ENCODE data around the gene RAET1G. TPM values are rescaled to one million over a fixed set of nuclear protein-coding genes. Genes with fewer than 3 reads are reported as not detected.
"Not testable (repeated sequence)": the region's sequence is repeated elsewhere in the genome, so short reads cannot be mapped to it uniquely, and the experiment has no call there.

The RAET1G gene
- total and polyA plus RNA-seq, 2 of the 13 experiments (the other 11 are each of a cell fraction or from before 2014, with no cell fraction given) = not detected

- FAIRE-seq (no peak), DNase-seq (ENCODE audit: low spot score) (no peak), ATAC-seq (no peak)
- Histone ChIP-seq H4K20me1 (ENCODE audit: insufficient read depth, low read length) (no peaks in the 10 kb centered on the region), H3K27ac (ENCODE audit: extremely low read length, insufficient read depth, low read length) (no peak overlapping the region), H3K9ac (ENCODE audit: insufficient read depth, low read depth, low read length) (no peak overlapping the region), H3K36me3 (replicated peaks in 1 of 2; ENCODE audit: control insufficient read depth in 1 of 2, insufficient read depth in 2 of 2, low read length in 2 of 2) (no peaks in the 10 kb centered on the region), H2AFZ (ENCODE audit: low read length) (no peak overlapping the region), H3K4me3 (replicated peaks in 1 of 3; ENCODE audit: insufficient read depth in 1 of 3, low read depth in 2 of 3, low read length in 3 of 3) (no peak overlapping the region), H3K4me2 (ENCODE audit: low read depth, low read length) (no peak overlapping the region), H3K9me3 (ENCODE audit: low read length) (no peaks in the 10 kb centered on the region), H3K4me1 (ENCODE audit: insufficient read depth, low read length) (peaks cover 4% of the 10 kb centered on the region; the same call in 1 of the 2 replicates), H3K79me2 (ENCODE audit: insufficient read depth, low read length) (no peaks in the 10 kb centered on the region), H3K27me3 (ENCODE audit: control insufficient read depth in 1 of 2, insufficient read depth in 2 of 2, low read length in 2 of 2) (peaks cover 6 to 44% of the 10 kb centered on the region in 2 experiments; a peak in 4 of 5 replicates)
- TF ChIP-seq ZNF772 (CRISPR knock-in tag; IDR thresholded peaks at IDR 0.05) (no peak), ZNF20 (CRISPR knock-in tag; IDR thresholded peaks at IDR 0.05) (no peak), JARID2 (CRISPR knock-in tag; IDR thresholded peaks at IDR 0.05; ENCODE audit: insufficient replicate concordance) (no peak), NCOR1 (IDR thresholded peaks at IDR 0.05; ENCODE audit: borderline replicate concordance, low read length) (no peak), ZFP41 (CRISPR knock-in tag; IDR thresholded peaks at IDR 0.05; ENCODE audit: borderline replicate concordance) (no peak), FIP1L1 (IDR thresholded peaks at IDR 0.05; ENCODE audit: borderline replicate concordance, insufficient read depth, low read depth, low read length) (no peak), ZNF605 (CRISPR knock-in tag; IDR thresholded peaks at IDR 0.05) (no peak)
- intact Hi-C loops (cut with micrococcal nuclease; ENCODE audit: unreplicated experiment) = no loop called here
- in situ Hi-C loops (cut with HindIII; ENCODE audit: extremely low pct_ligation_motif_present, low pct_unique_long_range_greater_than_20kb) = no loop called here
- 32% methylated on average over 4 of the region's 4 CpGs for WGBS (ENCODE audit: low lambda C conversion rate)
- CTCF ChIA-PET (ENCODE audit: low intra/inter-chr PET ratio, low total read pairs) = no interaction called here
- POLR2A ChIA-PET = no interaction called here
- no TSS peak for BruUV-seq (replicated peaks)
Observed at GRCh38 chr6:149967591-149967990, 44.7 kb upstream of the RAET1G start.

GRCh38 chr6:149966319-149966718 lies 43.4 kb upstream of the RAET1G start:
- intact Hi-C loops (cut with micrococcal nuclease; ENCODE audit: unreplicated experiment); BruUV-seq (replicated peaks); H3K4me2 ChIP-seq (ENCODE audit: low read depth, low read length); H3K36me3 ChIP-seq (replicated peaks in 1 of 2; ENCODE audit: control insufficient read depth in 1 of 2, insufficient read depth in 2 of 2, low read length in 2 of 2); DNase-seq (ENCODE audit: low spot score); H3K79me2 ChIP-seq (ENCODE audit: insufficient read depth, low read length); H4K20me1 ChIP-seq (ENCODE audit: insufficient read depth, low read length); H3K9ac ChIP-seq (ENCODE audit: insufficient read depth, low read depth, low read length); POLR2A ChIA-PET; CTCF ChIA-PET (ENCODE audit: low intra/inter-chr PET ratio, low total read pairs); H3K4me3 ChIP-seq (replicated peaks in 1 of 3; ENCODE audit: insufficient read depth in 1 of 3, low read depth in 2 of 3, low read length in 3 of 3); H3K9me3 ChIP-seq (ENCODE audit: low read length); H3K4me1 ChIP-seq (ENCODE audit: insufficient read depth, low read length); in situ Hi-C loops (cut with HindIII; ENCODE audit: extremely low pct_ligation_motif_present, low pct_unique_long_range_greater_than_20kb); ATAC-seq; FAIRE-seq; H2AFZ ChIP-seq (ENCODE audit: low read length); H3K27ac ChIP-seq (ENCODE audit: extremely low read length, insufficient read depth, low read length): not testable (repeated sequence)
- WGBS (ENCODE audit: low lambda C conversion rate) = 0% methylated on average over 1 of the region's 2 CpGs
- H3K27me3 ChIP-seq (ENCODE audit: control insufficient read depth in 1 of 2, insufficient read depth in 2 of 2, low read length in 2 of 2) = peaks cover 6 to 52% of the 10 kb centered on the region in 2 experiments
